Esophagus muscularis mucosa (tissue), 4 donors: ENCODE measurements around the gene FAM181A. TPM values are rescaled to one million over a fixed set of nuclear protein-coding genes. Genes with fewer than 3 reads are reported as not detected.

ENCODE experiments used
- DNase-seq: peaks from one replicate; pipeline ENCODE4 v3.0.0-alpha.2; 2017; ENCODE audit errors: extremely low spot score
- H3K27ac ChIP-seq, 4 donors: fragments of 200-600 bp; sonication (generic); replicated peaks in 1 of 4; 1 replicate in 3 of 4; 2 replicates in 1 of 4; pipeline ENCODE4 v1.5.1; 2016 to 2019; ENCODE audit warnings: mild to moderate bottlenecking in 1 of 4
- H3K27me3 ChIP-seq, 4 donors: fragments of 200-600 bp; sonication (generic); one replicate each; pipeline versions ENCODE4 v1.5.1 to v1.6.0; 2016 to 2019
- H3K36me3 ChIP-seq, 4 donors: fragments of 200-600 bp; sonication (generic); one replicate each; pipeline ENCODE4 v1.5.1; 2016 to 2019
- H3K4me1 ChIP-seq, 4 donors: fragments of 200-600 bp; sonication (generic); one replicate each; pipeline ENCODE4 v1.5.1; 2016 to 2019
- H3K4me3 ChIP-seq, 4 donors: fragments of 200-600 bp; sonication (generic); 1 replicate in 2 of 4; 2 replicates in 2 of 4; pipeline ENCODE4 v1.5.1; 2016 to 2019; ENCODE audit warnings: mild to moderate bottlenecking in 4 of 4, moderate library complexity in 1 of 4
- H3K9me3 ChIP-seq, 4 donors: fragments of 200-600 bp; sonication (generic); 1 replicate in 3 of 4; 2 replicates in 1 of 4; pipeline ENCODE4 v1.5.1; 2016 to 2019
- EP300 ChIP-seq: sonication (generic); formaldehyde crosslinking; IDR thresholded peaks from one replicate; pipeline ENCODE4 v1.6.1; 2017; ENCODE audit warnings: antibody characterized with exemption
- POLR2A ChIP-seq: fragments of 450-650 bp; IDR thresholded peaks from one replicate; pipeline ENCODE4 v1.6.1; 2017; ENCODE audit warnings: antibody characterized with exemption, moderate library complexity, mild to moderate bottlenecking, low read depth
- POLR2AphosphoS5 ChIP-seq, 2 donors: sonication (generic); formaldehyde crosslinking; IDR thresholded peaks; one replicate each; pipeline ENCODE4 v1.6.1; 2017; ENCODE audit warnings: antibody characterized with exemption in 2 of 2
- WGBS: methylation state at CpG from one replicate; pipeline ENCODE4 v1.1.5; 2018; 5-methylcytosine and 5-hydroxymethylcytosine counted together
- intact Hi-C: fragments of 100-400 bp; cut with DNase I; formaldehyde crosslinking; loops from one replicate; pipeline ENCODE4 v1.15.1; 2023
- total RNA-seq, 4 donors: library from RNA; depleted of rRNA; stranded (reverse); fragments of >200 nt; gene quantifications; one replicate each; pipeline versions ENCODE4 v1.1.0 to v1.2.1, GENCODE V29; 2016
- TF ChIP-seq, protein P1 (sequence below), 3 experiments: fragments of 200-600 bp in 2 of 3; fragments of 450-650 bp in 1 of 3; sonication (generic) in 2 of 3; IDR thresholded peaks; one replicate each; pipeline ENCODE4 v1.5.1; 2017 to 2019; ENCODE audit warnings: antibody characterized with exemption in 3 of 3, mild to moderate bottlenecking in 2 of 3, moderate library complexity in 1 of 3

FAM181A gene
- total RNA-seq: not detected

DNA sequence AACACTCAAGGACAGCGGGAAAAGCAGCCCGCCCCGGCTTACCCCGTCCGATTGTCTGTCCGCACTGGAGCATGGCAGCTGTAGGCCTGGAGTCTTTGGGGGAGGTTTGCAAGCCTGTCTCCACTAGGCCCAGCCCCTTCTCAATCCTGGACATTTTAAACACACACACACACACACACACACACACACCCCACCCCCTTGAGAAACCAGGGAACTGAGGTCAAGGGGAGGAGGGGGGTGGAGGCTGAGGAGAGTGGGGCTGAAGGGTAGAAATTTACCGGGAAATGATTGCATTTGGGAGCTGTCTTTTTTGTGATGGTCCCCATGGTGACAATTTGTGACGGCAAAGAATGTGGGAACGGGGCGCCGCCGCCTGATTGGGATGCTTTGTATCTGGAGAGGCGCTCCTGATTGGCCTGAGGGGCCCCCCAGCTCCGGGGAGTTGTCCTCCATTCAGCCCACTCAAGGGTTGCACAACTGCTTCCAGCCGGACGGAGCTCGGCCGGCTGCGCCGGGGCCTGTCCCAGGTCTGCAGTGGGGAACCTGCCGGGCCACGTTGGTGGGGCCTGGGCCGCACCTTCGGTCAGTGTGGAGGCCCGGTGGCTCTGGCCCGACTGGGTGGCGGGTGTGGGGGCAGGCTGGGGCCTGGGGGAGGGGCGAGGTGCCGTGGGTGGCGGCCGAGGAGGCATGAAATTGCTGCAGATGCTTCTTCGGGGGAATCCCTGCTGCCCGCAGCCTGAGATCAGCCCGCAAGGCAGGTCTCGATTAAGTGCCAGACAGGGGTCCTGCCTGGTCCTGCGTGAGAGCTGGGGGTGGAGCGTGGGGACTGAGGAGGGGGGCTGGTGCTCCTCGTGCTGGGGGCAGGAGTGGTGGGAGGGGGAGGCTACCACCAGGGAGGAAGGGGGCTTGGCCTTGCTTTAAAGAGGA, at the start of gene FAM181A:
Gene FAM181A (plus strand): TSS at position 472 of the 927 bp plus-strand sequence. CDS start 942 bp downstream, outside the sequence.
- TF ChIP-seq EP300: no peak
- TF ChIP-seq POLR2AphosphoS5 (IDR thresholded peaks at IDR 0.05): no peak
- TF ChIP-seq POLR2A: no peak
- TF ChIP-seq, protein P1, sequence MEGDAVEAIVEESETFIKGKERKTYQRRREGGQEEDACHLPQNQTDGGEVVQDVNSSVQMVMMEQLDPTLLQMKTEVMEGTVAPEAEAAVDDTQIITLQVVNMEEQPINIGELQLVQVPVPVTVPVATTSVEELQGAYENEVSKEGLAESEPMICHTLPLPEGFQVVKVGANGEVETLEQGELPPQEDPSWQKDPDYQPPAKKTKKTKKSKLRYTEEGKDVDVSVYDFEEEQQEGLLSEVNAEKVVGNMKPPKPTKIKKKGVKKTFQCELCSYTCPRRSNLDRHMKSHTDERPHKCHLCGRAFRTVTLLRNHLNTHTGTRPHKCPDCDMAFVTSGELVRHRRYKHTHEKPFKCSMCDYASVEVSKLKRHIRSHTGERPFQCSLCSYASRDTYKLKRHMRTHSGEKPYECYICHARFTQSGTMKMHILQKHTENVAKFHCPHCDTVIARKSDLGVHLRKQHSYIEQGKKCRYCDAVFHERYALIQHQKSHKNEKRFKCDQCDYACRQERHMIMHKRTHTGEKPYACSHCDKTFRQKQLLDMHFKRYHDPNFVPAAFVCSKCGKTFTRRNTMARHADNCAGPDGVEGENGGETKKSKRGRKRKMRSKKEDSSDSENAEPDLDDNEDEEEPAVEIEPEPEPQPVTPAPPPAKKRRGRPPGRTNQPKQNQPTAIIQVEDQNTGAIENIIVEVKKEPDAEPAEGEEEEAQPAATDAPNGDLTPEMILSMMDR (IDR thresholded peaks at IDR 0.05): no peak
- H3K27me3 ChIP-seq: no peaks in the 10 kb centered on the region
- peaks cover 0 to 17% (median 11%) of the 10 kb centered on the region in 4 donors for H3K36me3 ChIP-seq
- no peak for DNase-seq
- WGBS: 79% methylated on average over 14 of the region's 38 CpGs
- H3K9me3 ChIP-seq: no peaks in the 10 kb centered on the region
- peaks cover 0 to 23% (median 6%) of the 10 kb centered on the region in 4 donors for H3K4me1 ChIP-seq
- intact Hi-C loops: no loop called here
- no peak within 1 kb of the TSS for H3K27ac ChIP-seq
- H3K4me3 ChIP-seq: no peak within 1 kb of the TSS

DNA sequence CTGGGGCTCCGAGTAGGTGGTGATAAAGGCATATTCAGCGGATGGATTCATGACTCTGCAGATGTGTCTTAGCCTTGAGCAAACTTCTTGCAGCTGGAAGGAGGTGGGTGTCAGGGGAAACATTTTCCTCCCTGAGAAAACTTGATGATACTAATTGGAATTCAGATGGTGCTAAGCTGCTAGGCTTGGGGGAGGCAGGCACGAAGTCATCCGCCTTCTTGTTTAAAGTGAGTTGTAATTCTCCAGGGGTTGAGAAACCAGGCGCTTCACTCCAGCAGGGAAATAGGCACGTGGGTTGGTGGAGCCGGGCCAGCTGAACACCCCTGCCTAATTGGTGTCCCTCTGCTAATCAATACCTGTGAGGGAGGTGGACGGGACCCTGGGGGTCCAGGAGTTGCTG, 48.9 kb upstream of the FAM181A start:
- H3K27ac ChIP-seq: no peak overlapping the region
- peaks cover 6 to 16% (median 14%) of the 10 kb centered on the region in 4 donors for H3K4me1 ChIP-seq
- intact Hi-C loops: no loop called here
- no peak for DNase-seq
- no peaks in the 10 kb centered on the region for H3K9me3 ChIP-seq
- no peaks in the 10 kb centered on the region for H3K27me3 ChIP-seq
- H3K36me3 ChIP-seq: no peaks in the 10 kb centered on the region
- TF ChIP-seq POLR2AphosphoS5 (IDR thresholded peaks at IDR 0.05) (no peak), POLR2A (no peak), EP300 (no peak)
- TF ChIP-seq, protein P1 (IDR thresholded peaks at IDR 0.05): no peak
- H3K4me3 ChIP-seq: no peak overlapping the region
- WGBS: 77% methylated on average over 8 of the region's 8 CpGs

DNA sequence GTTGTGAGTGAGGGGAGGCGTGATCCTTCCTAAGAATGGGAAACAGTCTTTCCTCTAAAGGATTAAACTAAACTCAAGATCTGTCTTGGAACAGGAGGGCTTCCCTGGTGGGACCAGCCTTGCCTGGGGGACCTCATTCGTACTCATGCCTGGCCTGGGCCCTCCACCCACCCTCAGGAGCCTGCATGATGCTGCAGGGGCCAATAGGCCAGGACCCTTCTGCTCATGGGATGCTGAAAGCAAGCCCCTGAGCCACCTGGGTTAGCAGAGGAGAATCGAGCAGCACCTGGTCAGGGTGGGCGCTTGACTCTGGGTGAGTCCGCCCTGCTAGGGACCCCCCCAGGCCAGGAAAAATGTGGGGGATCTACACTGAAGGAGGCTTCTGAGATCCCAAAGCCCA, 48.3 kb upstream of the FAM181A start:
- H3K27me3 ChIP-seq: no peaks in the 10 kb centered on the region
- no peaks in the 10 kb centered on the region for H3K36me3 ChIP-seq
- DNase-seq: no peak
- H3K27ac ChIP-seq: no peak overlapping the region
- 85% methylated on average over 5 of the region's 5 CpGs for WGBS
- intact Hi-C loops: no loop called here
- TF ChIP-seq POLR2A (no peak), POLR2AphosphoS5 (IDR thresholded peaks at IDR 0.05) (no peak), EP300 (no peak)
- TF ChIP-seq, protein P1 (IDR thresholded peaks at IDR 0.05): no peak
- H3K4me3 ChIP-seq: no peak overlapping the region
- H3K4me1 ChIP-seq: peaks cover 6 to 16% (median 14%) of the 10 kb centered on the region in 4 donors
- H3K9me3 ChIP-seq: no peaks in the 10 kb centered on the region

DNA sequence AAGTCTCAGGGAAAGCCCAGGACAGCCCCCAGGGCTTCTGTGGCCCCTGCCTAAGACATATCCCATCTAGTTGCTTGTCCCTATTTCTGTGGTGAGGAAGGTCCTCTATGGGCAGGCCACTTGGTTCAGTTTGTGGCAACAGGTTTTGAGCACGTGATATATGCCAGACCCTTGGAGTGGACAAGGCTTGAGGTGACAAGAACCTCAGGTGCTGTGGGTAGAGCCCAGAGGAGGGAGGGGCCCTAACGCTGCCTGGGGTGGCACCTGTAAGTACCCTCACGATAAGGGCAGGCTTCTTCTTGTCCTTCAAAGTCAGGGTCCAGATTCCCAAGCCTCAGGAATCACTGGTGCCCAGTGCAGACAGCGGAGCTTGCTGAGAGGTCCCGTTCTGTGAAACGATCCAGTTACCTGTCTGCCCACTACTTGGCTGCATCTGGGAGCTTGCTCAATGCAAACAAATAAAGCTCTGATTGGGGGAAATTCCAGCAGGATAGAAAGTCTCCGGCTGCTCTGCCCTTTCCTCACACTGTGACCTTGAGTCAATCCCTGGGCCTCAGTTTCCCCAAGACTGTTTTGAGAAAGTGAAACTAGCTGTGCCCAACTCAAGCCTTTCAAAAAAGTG, 47.7 kb upstream of the FAM181A start:
- WGBS: 80% methylated on average over 1 of the region's 7 CpGs
- H3K4me3 ChIP-seq: peak overlapping the region; percentile 7 to 42 (median 27)
- intact Hi-C loops: no loop called here

More for the DNA sequence above, 47.7 kb upstream of the FAM181A start:
- Histone ChIP-seq H3K36me3 (no peaks in the 10 kb centered on the region), H3K9me3 (no peaks in the 10 kb centered on the region), H3K27ac (no peak overlapping the region), H3K27me3 (no peaks in the 10 kb centered on the region), H3K4me1 (peaks cover 6 to 16% (median 14%) of the 10 kb centered on the region in 4 donors)
- TF ChIP-seq POLR2A (no peak), EP300 (no peak), POLR2AphosphoS5 (IDR thresholded peaks at IDR 0.05) (no peak)
- TF ChIP-seq, protein P1 (IDR thresholded peaks at IDR 0.05): no peak
- DNase-seq: no peak
